GM12892 (cell line): Measurements from ENCODE around the gene EEF1A2.

ENCODE experiments used
- POLR2A ChIP-seq: IDR thresholded peaks from 2 replicates; pipeline ENCODE4 v1.6.1; 2011; ENCODE audit warnings: low read depth, low read length, control low read depth
- POLR2AphosphoS5 ChIP-seq: IDR thresholded peaks from 2 replicates; pipeline ENCODE4 v1.6.1; 2011; ENCODE audit warnings: low read depth, low read length, control low read depth
- TAF1 ChIP-seq: IDR thresholded peaks from 2 replicates; pipeline ENCODE4 v1.6.1; 2011; ENCODE audit warnings: low read depth, mild to moderate bottlenecking, control low read depth, low read length, borderline replicate concordance

DNA sequence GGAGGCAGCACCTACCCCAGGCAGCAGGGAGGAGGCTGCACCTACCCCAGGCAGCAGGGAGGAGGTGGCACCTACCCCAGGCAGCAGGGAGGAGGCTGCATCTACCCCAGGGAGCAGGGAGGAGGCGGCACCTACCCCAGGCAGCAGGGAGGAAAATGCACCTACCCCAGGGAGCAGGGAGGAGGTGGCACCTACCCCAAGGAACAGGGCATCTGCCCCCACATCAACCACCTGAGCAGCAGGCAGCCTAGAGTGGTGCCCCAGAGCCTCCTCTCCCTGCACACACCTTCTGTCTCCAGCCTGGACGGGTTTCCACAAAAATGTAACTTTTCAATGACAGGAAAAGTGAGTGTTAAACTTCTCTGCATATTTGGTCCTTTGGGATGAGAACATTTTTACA lies 36.6 kb downstream of the EEF1A2 start:
- TF ChIP-seq TAF1 (no peak), POLR2A (no peak), POLR2AphosphoS5 (no peak)
